Measurements from ENCODE around the gene RPS5. TPM values are rescaled to one million over a fixed set of nuclear protein-coding genes. Genes with fewer than 3 reads are reported as not detected.

The RPS5 gene
- total and polyA plus RNA-seq, 9 of the 15 experiments (the other 6 are each of a cell fraction or from before 2014, with no cell fraction given): 1,228 to 3,570 (median 2,484) TPM

DNA sequence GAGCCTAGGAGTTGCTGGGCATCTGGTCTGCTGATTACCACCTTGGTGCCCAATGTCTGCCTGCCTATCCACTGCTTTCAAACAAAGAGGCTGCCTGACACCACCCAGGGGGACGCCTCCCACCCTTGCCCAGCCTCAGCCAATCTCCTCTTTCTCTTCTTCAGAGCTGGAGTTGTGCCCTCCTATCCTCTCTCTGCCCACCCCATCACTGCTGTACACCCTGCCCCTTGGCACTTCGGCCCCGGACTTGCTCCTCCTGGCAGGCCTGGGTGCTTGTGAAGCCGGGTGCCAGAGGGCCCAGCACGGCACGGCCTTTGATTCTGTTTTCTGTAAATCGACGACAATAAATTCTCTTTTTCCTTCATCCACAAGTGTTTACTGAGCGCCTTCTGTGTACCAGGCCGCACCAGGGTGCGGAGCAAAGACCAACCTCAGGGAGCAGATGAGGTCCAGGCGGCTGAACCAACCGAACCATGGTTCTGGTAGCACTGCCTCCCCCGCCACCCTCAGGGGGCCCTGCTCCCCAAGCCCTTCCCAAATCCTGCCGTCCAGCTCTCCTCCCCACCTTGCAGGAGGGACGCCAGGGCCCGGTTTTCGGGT is 13.3 kb downstream of the RPS5 start:
- CTCF ChIA-PET (ENCODE audit: low intra/inter-chr PET ratio): no interaction called here
- WGBS (ENCODE audit: insufficient coverage, low coverage, missing lambda C conversion rate): 34% methylated on average over 18 of the region's 18 CpGs
- no peaks in the 10 kb centered on the region for H3K27me3 ChIP-seq (ENCODE audit: control insufficient read depth in 2 of 2, insufficient read depth in 2 of 2, low read length in 2 of 2)
- no peak for FAIRE-seq
- intact Hi-C loops (cut with micrococcal nuclease): loop anchor here (2.0 to 10.0 kb wide), 2 partner anchors 176 to 218 kb away; partner anchors contain the start of genes ZNF274 and ZNF544
- POLR2A ChIA-PET: interaction anchor here (1.0 to 1.6 kb wide), 4 partner anchors 8 to 13 kb away, joined by 3 to 8 read pairs (median 6); partner anchors contain the start of gene ZNF584
- peak in 1 of 4 experiments; percentile 3 for DNase-seq (ENCODE audit: extremely low read depth in 1 of 4, low spot score in 3 of 4)
- no peak for ATAC-seq
- TF ChIP-seq HDAC1 (IDR thresholded peaks at IDR 0.05): 0 out of 4 replicates have a peak, but pooled peaks of 1 of the 2 experiments have one; percentile 1
- TF ChIP-seq ZNF830 (CRISPR knock-in tag; IDR thresholded peaks at IDR 0.05): no peak
- TF ChIP-seq ZFX (CRISPR knock-in tag; IDR thresholded peaks at IDR 0.05): peak; percentile 7; the same call in 1 of the 2 replicates
- 0 out of 2 replicates have a peak, but pooled peaks have one; percentile 50 for TF ChIP-seq ZC3H4 (CRISPR knock-in tag; IDR thresholded peaks at IDR 0.05; ENCODE audit: borderline replicate concordance)
- H3K4me1 ChIP-seq (replicated peaks in 1 of 2; ENCODE audit: control insufficient read depth in 2 of 2, insufficient read depth in 2 of 2, low read length in 2 of 2): peaks cover 26 to 63% of the 10 kb centered on the region in 2 experiments
- H3K9me1 ChIP-seq (ENCODE audit: control insufficient read depth, insufficient read depth, low read length): no peaks in the 10 kb centered on the region
- peaks cover 24% of the 10 kb centered on the region for H3K79me2 ChIP-seq (ENCODE audit: control insufficient read depth, insufficient read depth, low read length)
- peak overlapping the region; percentile 90 for H2AFZ ChIP-seq (ENCODE audit: low read depth, low read length)
- H4K20me1 ChIP-seq (replicated peaks; ENCODE audit: control insufficient read depth, insufficient read depth, low read length): no peaks in the 10 kb centered on the region
- peak overlapping the region; percentile 7; the same call in 1 of the 3 replicates for H3K27ac ChIP-seq (ENCODE audit: extremely low read depth, low read depth, low read length)
- H3K4me2 ChIP-seq (ENCODE audit: insufficient read depth, low read length): peak overlapping the region; percentile 85
- in situ Hi-C loops (cut with MboI): no loop called here
- peak overlapping the region; percentile 64 to 86 for H3K9ac ChIP-seq (ENCODE audit: insufficient read depth in 1 of 2, low read depth in 2 of 2, low read length in 2 of 2)
- no TSS peak for BruUV-seq (replicated peaks)
- peak overlapping the region; percentile 40 for H3K4me3 ChIP-seq
- no peaks in the 10 kb centered on the region for H3K9me3 ChIP-seq (replicated peaks; ENCODE audit: control insufficient read depth, insufficient read depth, low read depth, low read length)
- H3K36me3 ChIP-seq (ENCODE audit: control insufficient read depth, insufficient read depth, low read length): peaks cover 3% of the 10 kb centered on the region; the same call in 1 of the 3 replicates
